Testis (tissue), 3 donors: ENCODE data around the gene SPRED3. TPM values are rescaled to one million over a fixed set of nuclear protein-coding genes. Genes with fewer than 3 reads are reported as not detected.

Source experiments
- DNase-seq: peaks from one replicate; pipeline ENCODE4 v3.0.0-alpha.2; 2019
- H3K27ac ChIP-seq, 2 donors: fragments of 200-600 bp; sonication (generic); one replicate each; pipeline ENCODE4 v1.5.1; 2019
- H3K27me3 ChIP-seq: fragments of 200-600 bp; sonication (generic); one replicate; pipeline ENCODE4 v1.5.1; 2019
- H3K36me3 ChIP-seq: fragments of 200-600 bp; sonication (generic); one replicate; pipeline ENCODE4 v1.5.1; 2017; ENCODE audit warnings: low read depth; ENCODE audit errors: missing control alignments
- H3K4me1 ChIP-seq: fragments of 200-600 bp; sonication (generic); one replicate; pipeline ENCODE4 v1.5.1; 2019
- H3K4me3 ChIP-seq, 2 donors: fragments of 200-600 bp; sonication (generic); one replicate each; pipeline ENCODE4 v1.5.1; 2017 to 2019
- H3K9me3 ChIP-seq: fragments of 200-600 bp; sonication (generic); one replicate; pipeline ENCODE4 v1.5.1; 2017
- POLR2A ChIP-seq: fragments of 450-650 bp; IDR thresholded peaks from one replicate; pipeline ENCODE4 v1.6.1; 2017; ENCODE audit warnings: antibody characterized with exemption, mild to moderate bottlenecking, moderate library complexity
- whole genome bisulfite sequencing, 2 donors: methylation state at CpG; one replicate each; pipeline ENCODE4 v1.1.5; 2018; 5-methylcytosine and 5-hydroxymethylcytosine counted together
- intact Hi-C: fragments of 100-400 bp; cut with DNase I; formaldehyde crosslinking; loops from one replicate; pipeline ENCODE4 v1.15.1; 2023; ENCODE audit warnings: low total_unique reads
- polyA plus RNA-seq: library from polyadenylated mRNA; stranded (reverse); fragments of 350-450 nt; fragmentation: Illumina TruSeq; extraction: RNeasy Lipid Tissue Mini Kit (QIAGEN cat#74804); gene quantifications from one replicate; pipeline ENCODE4 v1.2.3, GENCODE V29; 2014; ENCODE audit warnings: low read depth, low replicate concordance; ENCODE audit not compliant: insufficient read depth
- total RNA-seq, 2 donors: library from RNA; depleted of rRNA; stranded (reverse); fragments of >200 nt; gene quantifications; one replicate each; pipeline ENCODE4 v1.2.3, GENCODE V29; 2016
- TF ChIP-seq, protein P1 (sequence below), 3 experiments: fragments of 450-650 bp in 2 of 3; fragments of 200-600 bp in 1 of 3; sonication (generic) in 1 of 3; IDR thresholded peaks; one replicate each; pipeline ENCODE4 v1.5.1; 2016 to 2019; ENCODE audit warnings: antibody characterized with exemption in 3 of 3, mild to moderate bottlenecking in 2 of 3, moderate library complexity in 1 of 3

The SPRED3 gene
- total and polyA plus RNA-seq, 3 donors from 2014 or later, result 1.7 to 2.6 (median 2.2) TPM

DNA sequence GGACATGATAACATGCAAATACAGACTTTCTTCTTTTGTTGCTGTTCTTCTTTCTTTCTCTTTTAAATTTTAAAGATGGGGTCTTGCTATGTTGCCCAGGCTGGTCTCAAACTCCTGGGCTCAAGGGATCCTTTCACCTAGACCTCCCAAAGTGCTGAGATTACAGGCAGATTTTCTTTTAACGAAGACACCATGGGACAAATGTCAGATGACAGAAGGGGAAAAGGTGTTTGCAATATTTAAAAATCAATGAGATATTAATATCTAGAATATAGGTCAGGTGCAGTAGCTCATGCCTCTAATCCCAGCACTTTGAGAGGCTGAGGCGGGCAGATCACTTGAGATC, 41.3 kb downstream of the SPRED3 start:
- Histone ChIP-seq H3K36me3 (no peaks in the 10 kb centered on the region), H3K27ac (no peak overlapping the region), H3K4me3 (no peak overlapping the region), H3K4me1 (no peaks in the 10 kb centered on the region), H3K9me3 (no peaks in the 10 kb centered on the region), H3K27me3 (no peaks in the 10 kb centered on the region)
- no peak for DNase-seq
- 80 to 87% methylated on average over 2 of the region's 2 CpGs for WGBS, 2 donors
- no peak for TF ChIP-seq POLR2A
- TF ChIP-seq, protein P1, sequence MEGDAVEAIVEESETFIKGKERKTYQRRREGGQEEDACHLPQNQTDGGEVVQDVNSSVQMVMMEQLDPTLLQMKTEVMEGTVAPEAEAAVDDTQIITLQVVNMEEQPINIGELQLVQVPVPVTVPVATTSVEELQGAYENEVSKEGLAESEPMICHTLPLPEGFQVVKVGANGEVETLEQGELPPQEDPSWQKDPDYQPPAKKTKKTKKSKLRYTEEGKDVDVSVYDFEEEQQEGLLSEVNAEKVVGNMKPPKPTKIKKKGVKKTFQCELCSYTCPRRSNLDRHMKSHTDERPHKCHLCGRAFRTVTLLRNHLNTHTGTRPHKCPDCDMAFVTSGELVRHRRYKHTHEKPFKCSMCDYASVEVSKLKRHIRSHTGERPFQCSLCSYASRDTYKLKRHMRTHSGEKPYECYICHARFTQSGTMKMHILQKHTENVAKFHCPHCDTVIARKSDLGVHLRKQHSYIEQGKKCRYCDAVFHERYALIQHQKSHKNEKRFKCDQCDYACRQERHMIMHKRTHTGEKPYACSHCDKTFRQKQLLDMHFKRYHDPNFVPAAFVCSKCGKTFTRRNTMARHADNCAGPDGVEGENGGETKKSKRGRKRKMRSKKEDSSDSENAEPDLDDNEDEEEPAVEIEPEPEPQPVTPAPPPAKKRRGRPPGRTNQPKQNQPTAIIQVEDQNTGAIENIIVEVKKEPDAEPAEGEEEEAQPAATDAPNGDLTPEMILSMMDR (IDR thresholded peaks at IDR 0.05), result no peak
- intact Hi-C loops, result no loop called here

DNA sequence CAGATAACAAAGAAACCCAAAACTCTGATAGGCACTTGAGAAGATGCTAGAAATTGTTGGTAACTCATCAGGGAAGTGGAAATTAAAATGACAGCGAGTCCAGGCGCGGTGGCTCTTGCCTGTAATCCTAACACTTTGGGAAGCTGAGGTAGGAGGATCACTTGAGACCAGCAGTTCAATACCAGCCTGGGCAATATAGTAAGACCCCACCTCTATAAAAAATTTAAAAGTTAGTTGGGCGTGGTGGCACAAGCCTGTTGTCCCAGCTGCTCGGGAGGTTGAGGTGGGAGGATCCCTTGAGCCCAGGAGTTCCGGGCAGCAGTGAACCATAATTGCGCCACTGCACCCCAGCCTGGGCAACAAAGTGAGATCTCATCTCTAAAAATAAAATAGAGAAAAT, 42.4 kb downstream of the SPRED3 start:
- no peak for DNase-seq
- Histone ChIP-seq H3K4me1 (no peaks in the 10 kb centered on the region), H3K9me3 (no peaks in the 10 kb centered on the region), H3K27me3 (no peaks in the 10 kb centered on the region), H3K36me3 (no peaks in the 10 kb centered on the region), H3K27ac (no peak overlapping the region), H3K4me3 (no peak overlapping the region)
- intact Hi-C loops, result no loop called here
- TF ChIP-seq POLR2A, result no peak
- TF ChIP-seq, protein P1 (IDR thresholded peaks at IDR 0.05), result no peak
- WGBS, 2 donors, result 77 to 83% methylated on average over 7 of the region's 7 CpGs

DNA sequence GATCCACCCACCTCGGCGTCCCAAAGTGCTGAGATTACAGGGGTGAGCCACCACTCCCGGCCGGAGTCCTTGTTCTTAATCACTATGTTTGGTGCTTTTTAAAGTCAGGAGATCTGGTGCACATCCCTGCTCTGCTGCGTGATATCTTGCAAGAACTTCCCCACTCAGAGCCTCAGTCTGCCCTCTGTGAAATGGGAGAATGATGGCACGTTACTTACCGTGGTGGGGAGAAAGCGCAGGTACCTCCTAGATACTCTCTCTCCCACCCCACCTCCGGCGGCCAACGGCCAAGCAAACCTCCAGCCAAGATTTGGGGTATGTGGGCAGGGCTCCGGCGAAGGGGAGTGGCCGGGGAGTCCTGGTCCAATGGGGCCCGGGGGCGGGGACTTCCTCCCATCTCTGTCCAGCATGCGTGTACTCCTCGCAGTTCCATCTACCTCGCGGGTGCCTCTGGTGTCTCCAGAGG, 44.8 kb downstream of the SPRED3 start, which contains the start of gene RYR1:
TSS of gene RYR1 (plus strand) at position 424 of the 466 bp plus-strand sequence. CDS start 139 bp downstream, outside the sequence.
- H3K36me3 ChIP-seq, result no peaks in the 10 kb centered on the region
- intact Hi-C loops, result no loop called here
- 8 to 15% methylated on average over 13 to 20 of the region's 20 CpGs for WGBS, 2 donors
- H3K4me3 ChIP-seq, result peak within 1 kb of the TSS in 1 of 2 donors; percentile 20
- DNase-seq, result peak; percentile 73
- no peaks in the 10 kb centered on the region for H3K27me3 ChIP-seq
- H3K27ac ChIP-seq, result no peak within 1 kb of the TSS
- H3K4me1 ChIP-seq, result no peaks in the 10 kb centered on the region
- no peaks in the 10 kb centered on the region for H3K9me3 ChIP-seq
- TF ChIP-seq POLR2A, result no peak

DNA sequence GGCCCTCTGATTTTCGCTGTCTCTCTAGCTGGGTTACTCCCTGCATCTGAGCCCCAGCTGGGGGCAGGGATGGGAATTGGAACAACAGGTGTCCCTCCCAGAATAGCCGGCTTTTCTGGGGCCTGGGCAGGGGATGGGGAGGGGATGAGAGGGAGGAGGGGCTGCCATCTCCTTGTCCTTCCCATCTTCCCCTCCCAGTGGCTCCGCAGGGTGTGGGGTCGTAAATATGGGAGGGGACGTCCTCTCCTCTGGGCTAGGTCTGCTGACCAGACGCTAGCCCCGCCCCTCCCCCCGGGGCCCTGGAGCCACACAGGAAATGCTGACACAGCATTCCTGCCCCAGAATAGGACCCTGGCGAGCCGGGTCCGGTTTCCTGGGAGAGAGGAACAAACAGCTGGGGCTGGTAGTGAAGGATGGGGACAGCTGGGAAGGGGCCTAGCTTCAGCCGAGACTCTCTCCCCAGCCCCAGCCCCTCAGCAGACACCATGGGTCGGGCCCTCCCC, 46.1 kb downstream of the SPRED3 start:
- no peaks in the 10 kb centered on the region for H3K4me1 ChIP-seq
- TF ChIP-seq, protein P1 (IDR thresholded peaks at IDR 0.05), result no peak
- TF ChIP-seq POLR2A, result no peak
- H3K27ac ChIP-seq, result no peak overlapping the region
- DNase-seq, result no peak
- H3K4me3 ChIP-seq, result no peak overlapping the region
- H3K9me3 ChIP-seq, result no peaks in the 10 kb centered on the region
- WGBS, 2 donors, result 29 to 30% methylated on average over 9 to 13 of the region's 13 CpGs
- no peaks in the 10 kb centered on the region for H3K27me3 ChIP-seq
- intact Hi-C loops, result no loop called here
- no peaks in the 10 kb centered on the region for H3K36me3 ChIP-seq

DNA sequence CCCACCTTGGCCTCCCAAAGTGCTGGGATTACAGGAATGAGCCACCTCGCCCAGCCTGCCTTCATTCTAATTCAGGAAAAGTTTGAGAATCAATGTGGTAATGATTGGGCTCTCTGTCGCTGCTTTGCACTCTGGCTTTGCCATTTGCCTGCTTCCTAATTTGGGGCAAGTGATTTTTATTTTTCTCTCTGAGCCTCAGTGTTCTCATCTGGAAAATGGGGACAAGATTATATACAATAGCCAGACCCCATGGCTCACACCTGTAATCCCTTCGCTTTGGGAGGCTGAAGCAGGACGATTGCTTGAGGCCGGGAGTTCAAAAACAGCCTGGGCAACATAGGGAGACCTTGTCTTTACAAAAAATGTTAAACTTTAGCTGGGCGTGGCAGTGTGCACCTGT, 48.8 kb downstream of the SPRED3 start:
- TF ChIP-seq POLR2A, result no peak
- TF ChIP-seq, protein P1 (IDR thresholded peaks at IDR 0.05), result no peak
- intact Hi-C loops, result no loop called here
- WGBS, 2 donors, result 92 to 94% methylated on average over 6 of the region's 6 CpGs

More for the DNA sequence above, 48.8 kb downstream of the SPRED3 start:
- Histone ChIP-seq H3K36me3 (no peaks in the 10 kb centered on the region), H3K27me3 (no peaks in the 10 kb centered on the region), H3K4me3 (no peak overlapping the region), H3K4me1 (no peaks in the 10 kb centered on the region), H3K9me3 (no peaks in the 10 kb centered on the region), H3K27ac (no peak overlapping the region)
- DNase-seq, result no peak
